ENCODE results near the gene OAS1.

DNA sequence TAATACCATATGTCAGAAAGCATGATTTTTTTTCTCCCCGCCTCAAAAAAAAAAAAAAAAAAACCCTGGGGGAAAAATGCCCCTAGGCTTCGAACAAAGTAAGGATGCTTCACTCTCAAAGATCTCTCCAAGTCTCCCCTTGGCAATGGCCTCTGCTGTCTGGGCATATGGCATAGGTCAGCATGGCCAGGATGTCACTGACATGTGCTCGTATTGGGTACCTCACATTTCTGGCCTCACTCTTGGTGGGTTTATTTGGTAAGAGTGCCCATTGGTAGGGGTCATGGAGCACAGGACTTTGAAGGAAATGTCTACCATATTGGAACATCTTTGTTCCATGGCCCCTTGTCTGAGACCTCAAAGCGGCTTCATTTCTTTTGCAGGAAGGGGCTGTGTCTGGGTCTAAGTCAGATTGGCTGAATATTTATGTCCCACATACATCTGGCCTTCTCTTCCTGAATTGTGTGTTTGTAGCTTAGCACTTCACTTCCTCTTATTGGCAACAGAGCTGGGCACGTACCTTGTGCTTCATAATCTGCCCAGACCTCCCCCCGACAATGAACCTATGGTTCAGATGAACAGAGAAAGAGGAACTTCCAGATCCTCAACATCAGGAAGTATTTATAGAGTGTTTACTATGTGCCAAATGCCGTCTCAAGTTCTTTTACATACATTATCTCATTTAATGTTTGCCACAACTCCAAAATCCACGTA is 36.3 kb upstream of the OAS1 start:
- TF ChIP-seq, protein P1, sequence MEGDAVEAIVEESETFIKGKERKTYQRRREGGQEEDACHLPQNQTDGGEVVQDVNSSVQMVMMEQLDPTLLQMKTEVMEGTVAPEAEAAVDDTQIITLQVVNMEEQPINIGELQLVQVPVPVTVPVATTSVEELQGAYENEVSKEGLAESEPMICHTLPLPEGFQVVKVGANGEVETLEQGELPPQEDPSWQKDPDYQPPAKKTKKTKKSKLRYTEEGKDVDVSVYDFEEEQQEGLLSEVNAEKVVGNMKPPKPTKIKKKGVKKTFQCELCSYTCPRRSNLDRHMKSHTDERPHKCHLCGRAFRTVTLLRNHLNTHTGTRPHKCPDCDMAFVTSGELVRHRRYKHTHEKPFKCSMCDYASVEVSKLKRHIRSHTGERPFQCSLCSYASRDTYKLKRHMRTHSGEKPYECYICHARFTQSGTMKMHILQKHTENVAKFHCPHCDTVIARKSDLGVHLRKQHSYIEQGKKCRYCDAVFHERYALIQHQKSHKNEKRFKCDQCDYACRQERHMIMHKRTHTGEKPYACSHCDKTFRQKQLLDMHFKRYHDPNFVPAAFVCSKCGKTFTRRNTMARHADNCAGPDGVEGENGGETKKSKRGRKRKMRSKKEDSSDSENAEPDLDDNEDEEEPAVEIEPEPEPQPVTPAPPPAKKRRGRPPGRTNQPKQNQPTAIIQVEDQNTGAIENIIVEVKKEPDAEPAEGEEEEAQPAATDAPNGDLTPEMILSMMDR (IDR thresholded peaks at IDR 0.05) = no peak
- no peak for TF ChIP-seq POLR2A (IDR thresholded peaks at IDR 0.05)
